HL-60 (cell line): Measurements from ENCODE around the gene CWC15.

ENCODE experiments used
- DNase-seq, 2 experiments: peaks; one replicate each; pipeline ENCODE4 v3.0.0-alpha.2; 2010 to 2020; ENCODE audit warnings: low read depth in 1 of 2, low spot score in 1 of 2
- H3K27ac ChIP-seq: fragments of 250-450 bp; sonication (Bioruptor Pico); replicated peaks from 2 replicates; pipeline ENCODE4 v1.5.1; 2020; ENCODE audit warnings: mild to moderate bottlenecking, moderate library complexity
- H3K27me3 ChIP-seq: fragments of 250-450 bp; sonication (Bioruptor Pico); 2 replicates; pipeline ENCODE4 v1.5.1; 2021; ENCODE audit warnings: mild to moderate bottlenecking, moderate library complexity; ENCODE audit not compliant: insufficient read depth, poor library complexity, severe bottlenecking
- H3K4me3 ChIP-seq: replicated peaks from 2 replicates; pipeline ENCODE4 v1.5.1; 2011; ENCODE audit warnings: mild to moderate bottlenecking, control low read depth, low read length; ENCODE audit not compliant: insufficient read depth
- CTCF ChIP-seq: IDR thresholded peaks from one replicate; pipeline ENCODE4 v1.5.1; 2011; ENCODE audit warnings: low read length, control low read depth, inconsistent platforms; ENCODE audit not compliant: insufficient read depth
- GABPA ChIP-seq: IDR thresholded peaks from 2 replicates; pipeline ENCODE4 v1.6.1; 2012; ENCODE audit warnings: low read depth
- POLR2AphosphoS5 ChIP-seq: IDR thresholded peaks from 2 replicates; pipeline ENCODE4 v1.6.1; 2012; ENCODE audit warnings: low read depth
- REST ChIP-seq: IDR thresholded peaks from 2 replicates; pipeline ENCODE4 v1.6.1; 2012; ENCODE audit warnings: low read depth; ENCODE audit not compliant: insufficient replicate concordance
- SPI1 ChIP-seq: IDR thresholded peaks from 2 replicates; pipeline ENCODE4 v1.6.1; 2012; ENCODE audit warnings: low read depth, mild to moderate bottlenecking, borderline replicate concordance

Gene CWC15

DNA sequence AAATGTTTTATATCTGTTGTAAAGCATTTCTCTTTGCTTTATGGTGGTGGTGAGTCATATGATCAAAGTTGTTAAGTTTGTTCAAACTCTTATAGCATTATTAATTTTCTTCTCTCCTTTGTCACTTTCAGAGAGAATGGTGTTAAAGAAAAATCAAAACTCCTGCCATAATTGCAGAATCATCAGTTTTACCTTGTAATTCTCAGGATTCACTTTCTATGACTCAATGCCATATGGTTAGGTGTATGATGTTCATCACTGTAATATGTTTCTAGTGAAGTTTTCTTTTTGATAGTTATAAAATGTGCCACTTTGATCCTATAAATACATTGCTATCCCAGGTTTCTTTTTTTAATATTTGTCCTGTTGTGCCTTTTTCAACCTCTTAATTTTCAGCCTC, 38.0 kb upstream of the CWC15 start:
- no peak for DNase-seq
- TF ChIP-seq POLR2AphosphoS5 (no peak), SPI1 (no peak), GABPA (no peak), CTCF (no peak), REST (no peak)
- Histone ChIP-seq H3K27ac (no peak overlapping the region), H3K27me3 (peaks cover 10% of the 10 kb centered on the region), H3K4me3 (no peak overlapping the region)

DNA sequence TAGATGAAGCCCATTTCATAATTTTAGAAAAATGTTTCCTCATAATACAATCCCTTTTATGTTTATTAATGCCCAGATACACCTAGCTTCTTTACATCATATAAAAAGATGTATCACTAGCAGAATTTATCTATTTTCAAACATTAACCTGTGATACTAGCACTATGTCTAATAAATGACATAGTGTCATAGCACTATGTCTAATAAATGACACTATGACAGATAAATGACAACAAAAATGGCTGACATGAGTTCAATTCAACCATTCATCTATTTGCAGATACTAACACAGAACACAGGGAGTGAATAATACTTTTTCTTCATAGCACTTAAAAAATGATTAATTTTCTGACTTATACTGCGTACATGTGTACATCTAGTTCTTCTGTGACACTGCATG, 32.3 kb upstream of the CWC15 start:
- Histone ChIP-seq H3K4me3 (no peak overlapping the region), H3K27ac (no peak overlapping the region), H3K27me3 (peaks cover 5% of the 10 kb centered on the region)
- TF ChIP-seq POLR2AphosphoS5: no peak
- no peak for TF ChIP-seq SPI1
- DNase-seq: no peak

DNA sequence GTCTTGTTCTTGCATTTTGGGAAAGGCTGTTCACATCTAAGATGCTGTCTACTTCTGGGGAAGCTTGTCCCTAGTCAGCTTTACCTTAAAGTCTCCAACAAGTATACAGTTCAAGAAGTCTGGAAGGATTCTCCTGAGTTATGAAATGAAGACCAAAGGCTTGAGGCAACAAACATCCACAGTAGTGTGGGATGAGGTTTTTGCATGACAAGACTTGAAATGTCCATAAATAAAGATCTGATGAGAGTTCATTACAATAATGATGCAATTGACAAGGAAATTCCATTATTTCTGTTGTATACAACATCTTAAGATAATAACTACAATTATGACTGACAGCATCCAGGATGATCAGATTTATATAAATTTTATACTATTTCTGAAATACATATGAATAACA, 30.4 kb upstream of the CWC15 start:
- no peak for TF ChIP-seq REST
- no peak for TF ChIP-seq GABPA
- no peak for TF ChIP-seq POLR2AphosphoS5
- TF ChIP-seq SPI1: no peak
- no peak for TF ChIP-seq CTCF
- no peak for DNase-seq
- Histone ChIP-seq H3K4me3 (no peak overlapping the region), H3K27me3 (peaks cover 5% of the 10 kb centered on the region), H3K27ac (no peak overlapping the region)

DNA sequence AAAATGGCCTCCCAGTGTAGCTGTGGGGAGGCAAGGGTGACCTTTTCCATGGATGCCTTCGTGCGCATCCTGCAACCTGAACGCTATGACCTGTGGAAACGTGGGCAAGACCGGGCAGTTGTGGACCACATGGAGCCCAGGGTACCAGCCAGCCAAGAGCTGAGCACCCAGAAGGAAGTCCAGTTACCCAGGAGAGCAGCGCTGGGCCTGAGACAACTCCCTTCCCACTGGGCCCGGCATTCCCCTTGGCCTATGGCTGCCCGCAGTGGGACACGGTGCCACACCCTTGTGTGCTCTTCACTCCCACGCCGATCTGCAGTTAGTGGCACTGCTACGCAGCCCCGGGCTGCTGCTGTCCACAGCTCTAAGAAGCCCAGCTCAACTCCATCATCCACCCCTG, 24.9 kb upstream of the CWC15 start:
- no peak overlapping the region for H3K27ac ChIP-seq
- H3K4me3 ChIP-seq: no peak overlapping the region
- TF ChIP-seq GABPA (no peak), SPI1 (no peak), POLR2AphosphoS5 (no peak)
- peaks cover 5% of the 10 kb centered on the region for H3K27me3 ChIP-seq
- DNase-seq: no peak

GRCh38 chr11:94997437-94997836, 24.1 kb upstream of the CWC15 start:
- Histone ChIP-seq H3K27me3 (peaks cover 5% of the 10 kb centered on the region), H3K4me3 (no peak overlapping the region), H3K27ac (no peak overlapping the region)
- no peak for TF ChIP-seq POLR2AphosphoS5
- TF ChIP-seq SPI1: no peak
- no peak for TF ChIP-seq CTCF
- DNase-seq: no peak
